Measurements from ENCODE around the gene TMEM192.
"Not testable (repeated sequence)": the region's sequence is repeated elsewhere in the genome, so short reads cannot be mapped to it uniquely, and the experiment has no call there.

TMEM192 gene

DNA sequence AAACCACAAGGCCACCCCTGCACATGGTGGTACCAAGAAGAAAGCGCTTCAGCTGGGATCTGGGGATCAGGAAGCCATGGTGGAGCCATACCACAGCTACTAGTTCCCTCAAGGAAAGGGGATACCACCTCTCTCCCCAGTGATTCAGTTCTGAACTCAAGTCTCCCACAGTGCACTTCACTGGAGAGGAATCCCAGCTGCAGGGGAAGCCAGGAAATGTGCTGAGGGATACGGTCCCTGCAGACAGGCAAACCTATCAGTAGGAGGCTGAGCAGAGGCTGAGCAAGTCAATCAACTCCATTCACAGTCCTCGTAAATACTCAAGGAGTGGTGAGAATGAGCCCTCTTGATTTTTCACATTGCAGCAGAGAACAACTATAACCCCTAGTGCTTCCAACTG, 11.0 kb downstream of the TMEM192 start:
- H3K27me3 ChIP-seq (ENCODE audit: insufficient read depth, poor library complexity, severe bottlenecking): no peaks in the 10 kb centered on the region
- no peaks in the 10 kb centered on the region for H3K9me3 ChIP-seq (ENCODE audit: severe bottlenecking)
- no peak for ATAC-seq (ENCODE audit: low read depth)
- no peak for DNase-seq (ENCODE audit: low spot score)
- peaks cover 11% of the 10 kb centered on the region for H3K36me3 ChIP-seq (ENCODE audit: low read depth)
- TF ChIP-seq, protein P1, sequence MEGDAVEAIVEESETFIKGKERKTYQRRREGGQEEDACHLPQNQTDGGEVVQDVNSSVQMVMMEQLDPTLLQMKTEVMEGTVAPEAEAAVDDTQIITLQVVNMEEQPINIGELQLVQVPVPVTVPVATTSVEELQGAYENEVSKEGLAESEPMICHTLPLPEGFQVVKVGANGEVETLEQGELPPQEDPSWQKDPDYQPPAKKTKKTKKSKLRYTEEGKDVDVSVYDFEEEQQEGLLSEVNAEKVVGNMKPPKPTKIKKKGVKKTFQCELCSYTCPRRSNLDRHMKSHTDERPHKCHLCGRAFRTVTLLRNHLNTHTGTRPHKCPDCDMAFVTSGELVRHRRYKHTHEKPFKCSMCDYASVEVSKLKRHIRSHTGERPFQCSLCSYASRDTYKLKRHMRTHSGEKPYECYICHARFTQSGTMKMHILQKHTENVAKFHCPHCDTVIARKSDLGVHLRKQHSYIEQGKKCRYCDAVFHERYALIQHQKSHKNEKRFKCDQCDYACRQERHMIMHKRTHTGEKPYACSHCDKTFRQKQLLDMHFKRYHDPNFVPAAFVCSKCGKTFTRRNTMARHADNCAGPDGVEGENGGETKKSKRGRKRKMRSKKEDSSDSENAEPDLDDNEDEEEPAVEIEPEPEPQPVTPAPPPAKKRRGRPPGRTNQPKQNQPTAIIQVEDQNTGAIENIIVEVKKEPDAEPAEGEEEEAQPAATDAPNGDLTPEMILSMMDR (IDR thresholded peaks at IDR 0.05; ENCODE audit: poor library complexity, severe bottlenecking): no peak
- H3K4me1 ChIP-seq (ENCODE audit: insufficient read depth, poor library complexity, severe bottlenecking): no peaks in the 10 kb centered on the region
- no peak overlapping the region for H3K27ac ChIP-seq (ENCODE audit: poor library complexity, severe bottlenecking)
- H3K4me3 ChIP-seq (ENCODE audit: severe bottlenecking): no peak overlapping the region

DNA sequence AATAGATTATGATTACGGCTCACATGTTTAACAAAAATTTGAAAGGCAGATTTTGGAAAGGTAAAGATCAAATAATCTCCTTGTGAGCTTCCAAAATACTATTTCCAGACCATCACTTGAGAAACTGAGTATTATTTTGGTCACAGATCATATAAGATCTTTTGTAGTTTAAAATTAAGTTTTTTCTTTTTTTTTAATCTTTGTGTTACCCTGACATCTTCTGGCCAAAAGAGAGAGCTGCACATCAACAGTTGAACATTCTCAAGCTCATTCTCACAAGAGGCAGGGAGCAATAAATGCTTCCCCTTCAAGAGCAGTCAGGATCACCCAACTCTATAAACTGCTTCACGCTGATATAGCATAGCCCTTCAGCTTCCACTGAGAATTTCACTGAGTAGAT, 15.9 kb downstream of the TMEM192 start:
- TF ChIP-seq, protein P1 (IDR thresholded peaks at IDR 0.05; ENCODE audit: poor library complexity, severe bottlenecking): peak; percentile 72
- Histone ChIP-seq H3K4me3 (ENCODE audit: severe bottlenecking) (no peak overlapping the region), H3K36me3 (ENCODE audit: low read depth) (peaks cover 7% of the 10 kb centered on the region; the same call in 1 of the 2 replicates), H3K27me3 (ENCODE audit: insufficient read depth, poor library complexity, severe bottlenecking) (no peaks in the 10 kb centered on the region), H3K9me3 (ENCODE audit: severe bottlenecking) (no peaks in the 10 kb centered on the region), H3K4me1 (ENCODE audit: insufficient read depth, poor library complexity, severe bottlenecking) (no peaks in the 10 kb centered on the region), H3K27ac (ENCODE audit: poor library complexity, severe bottlenecking) (no peak overlapping the region)
- DNase-seq (ENCODE audit: low spot score) (no peak), ATAC-seq (ENCODE audit: low read depth) (peak; percentile 36; the same call in 1 of the 3 replicates)

DNA sequence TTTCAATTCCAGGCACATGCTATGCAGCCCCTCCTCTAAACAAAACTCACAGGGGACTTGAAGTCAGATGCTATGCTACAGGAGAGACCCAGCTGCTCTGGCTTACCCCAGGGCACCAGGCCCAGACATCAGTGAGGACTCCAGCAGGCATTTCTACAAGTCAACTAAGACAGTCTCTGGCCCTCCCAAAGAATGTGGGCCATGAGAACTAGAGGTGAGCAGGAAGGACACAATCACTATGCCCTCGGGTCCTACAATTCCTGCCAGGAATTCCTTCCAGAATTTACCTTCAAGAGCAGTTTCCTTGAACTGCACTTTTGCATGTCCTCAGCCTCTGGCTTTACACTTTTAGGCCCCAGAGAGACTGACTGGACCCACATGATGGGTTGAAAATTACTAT, 17.4 kb downstream of the TMEM192 start:
- Histone ChIP-seq H3K4me1 (ENCODE audit: insufficient read depth, poor library complexity, severe bottlenecking) (no peaks in the 10 kb centered on the region), H3K27me3 (ENCODE audit: insufficient read depth, poor library complexity, severe bottlenecking) (no peaks in the 10 kb centered on the region), H3K27ac (ENCODE audit: poor library complexity, severe bottlenecking) (no peak overlapping the region), H3K36me3 (ENCODE audit: low read depth) (0 out of 2 replicates have a peak, but pooled peaks cover 7% of the 10 kb centered on the region), H3K9me3 (ENCODE audit: severe bottlenecking) (no peaks in the 10 kb centered on the region), H3K4me3 (ENCODE audit: severe bottlenecking) (no peak overlapping the region)
- ATAC-seq (ENCODE audit: low read depth) (no peak), DNase-seq (ENCODE audit: low spot score) (no peak)
- TF ChIP-seq, protein P1 (IDR thresholded peaks at IDR 0.05; ENCODE audit: poor library complexity, severe bottlenecking): no peak

DNA sequence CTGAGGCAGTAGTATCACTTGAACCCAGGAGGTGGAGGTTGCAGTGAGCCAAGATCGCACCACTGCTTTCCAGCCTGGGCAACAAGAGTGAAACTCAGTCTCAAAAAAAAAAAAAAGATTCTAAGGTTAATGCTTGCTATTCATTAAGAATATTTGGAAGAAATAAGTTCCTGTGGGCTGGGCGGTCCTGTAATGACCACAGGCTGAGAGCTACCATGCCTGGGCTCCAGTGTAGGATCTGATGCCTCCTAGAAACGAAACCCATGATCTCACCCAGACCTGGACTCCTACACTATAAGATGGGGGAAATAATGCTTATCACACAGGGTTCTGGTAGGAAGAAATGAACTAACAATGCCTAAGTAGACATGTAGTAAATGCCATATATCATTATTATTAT, 17.8 kb downstream of the TMEM192 start:
- Histone ChIP-seq H3K36me3 (ENCODE audit: low read depth) (0 out of 2 replicates have a peak, but pooled peaks cover 7% of the 10 kb centered on the region), H3K9me3 (ENCODE audit: severe bottlenecking) (no peaks in the 10 kb centered on the region), H3K27ac (ENCODE audit: poor library complexity, severe bottlenecking) (no peak overlapping the region), H3K4me3 (ENCODE audit: severe bottlenecking) (no peak overlapping the region), H3K27me3 (ENCODE audit: insufficient read depth, poor library complexity, severe bottlenecking) (no peaks in the 10 kb centered on the region), H3K4me1 (ENCODE audit: insufficient read depth, poor library complexity, severe bottlenecking) (no peaks in the 10 kb centered on the region)
- TF ChIP-seq, protein P1 (IDR thresholded peaks at IDR 0.05; ENCODE audit: poor library complexity, severe bottlenecking): no peak
- ATAC-seq (ENCODE audit: low read depth): no peak
- DNase-seq (ENCODE audit: low spot score): no peak

DNA sequence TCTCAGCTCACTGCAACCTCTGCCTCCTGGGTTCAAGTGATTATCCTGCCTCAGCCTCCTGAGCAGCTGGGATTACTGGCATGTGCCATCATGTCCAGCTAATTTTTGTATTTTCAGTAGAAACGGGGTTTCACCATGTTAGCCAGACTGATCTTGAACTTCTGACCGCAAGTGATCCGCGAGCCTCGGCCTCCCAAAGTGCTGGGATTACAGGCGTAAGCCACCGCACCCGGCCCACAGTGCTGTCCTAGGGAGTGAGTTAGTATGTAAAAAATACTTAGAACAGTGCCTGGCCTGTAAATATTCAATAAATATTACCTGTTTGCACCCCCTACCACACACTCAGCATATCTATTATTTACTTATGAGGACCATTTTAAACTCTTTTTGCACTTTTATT, 20.5 kb downstream of the TMEM192 start:
- not testable (repeated sequence) for H3K27me3 ChIP-seq (ENCODE audit: insufficient read depth, poor library complexity, severe bottlenecking); ATAC-seq (ENCODE audit: low read depth); H3K4me3 ChIP-seq (ENCODE audit: severe bottlenecking); H3K27ac ChIP-seq (ENCODE audit: poor library complexity, severe bottlenecking); H3K4me1 ChIP-seq (ENCODE audit: insufficient read depth, poor library complexity, severe bottlenecking); H3K36me3 ChIP-seq (ENCODE audit: low read depth); H3K9me3 ChIP-seq (ENCODE audit: severe bottlenecking); DNase-seq (ENCODE audit: low spot score)

All from RWPE2 (cell line).